ENCODE results near the gene SLC8A2.

The SLC8A2 gene

DNA sequence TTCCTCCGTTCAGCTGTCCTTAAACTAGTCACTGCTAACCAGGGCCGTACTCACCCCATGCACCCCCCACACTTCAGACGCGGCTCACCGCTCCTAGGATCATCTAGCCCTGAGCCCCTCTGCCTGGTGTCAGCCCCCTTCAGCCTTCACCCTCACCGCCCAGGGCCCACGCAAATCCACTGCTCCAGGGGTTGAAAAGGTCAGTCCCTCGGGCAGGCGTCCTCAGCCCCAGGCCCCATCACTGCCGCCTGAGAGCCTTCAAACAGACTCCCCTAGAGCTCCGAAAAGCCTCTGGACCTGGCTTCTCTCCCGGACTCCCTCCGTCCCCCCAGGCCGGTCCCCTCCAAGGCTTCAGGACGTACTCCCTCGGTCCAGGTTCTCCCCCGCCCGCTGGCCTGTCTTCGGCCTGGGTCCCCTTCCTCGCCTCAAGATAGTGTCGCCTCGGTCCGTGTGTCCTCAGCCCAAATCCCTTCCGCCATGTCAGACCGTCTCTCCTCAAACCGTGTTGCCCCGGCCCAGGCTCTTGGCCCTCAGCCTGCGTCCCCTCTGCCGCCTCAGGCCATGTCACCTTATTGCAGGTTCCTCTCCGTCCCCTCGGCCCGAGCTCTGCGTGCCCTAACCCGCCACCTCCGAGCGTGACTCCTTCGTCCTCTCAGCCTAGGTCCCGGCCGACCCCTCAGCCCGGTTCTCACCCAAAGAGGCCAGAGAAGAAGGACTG is 42.6 kb upstream of the SLC8A2 start:
- peaks cover 10% of the 10 kb centered on the region for H3K36me3 ChIP-seq (ENCODE audit: control insufficient read depth, low read length)
- H3K79me2 ChIP-seq (ENCODE audit: control insufficient read depth, low read length): peaks cover 56% of the 10 kb centered on the region
- peaks cover 4% of the 10 kb centered on the region for H4K20me1 ChIP-seq (ENCODE audit: control insufficient read depth, insufficient read depth, low read depth, low read length)

DNA sequence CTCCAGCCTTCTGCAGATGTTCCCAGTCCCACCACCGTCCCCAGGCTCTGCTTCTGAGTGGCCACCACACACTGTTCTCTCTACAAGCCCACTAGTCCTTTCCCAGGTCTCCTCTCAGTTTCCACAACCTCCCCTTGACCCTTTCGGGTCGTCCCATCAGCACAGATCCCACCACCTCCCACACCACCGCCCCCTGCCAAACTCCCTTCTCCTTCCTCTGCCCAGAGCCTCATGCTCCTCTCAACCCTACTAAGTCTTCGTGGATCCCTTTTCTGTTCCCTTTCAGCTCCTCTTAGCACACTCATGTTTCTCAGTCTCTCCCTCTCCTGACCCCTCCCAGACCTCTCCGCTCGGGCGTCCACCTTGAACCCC is 41.2 kb upstream of the SLC8A2 start:
- no peaks in the 10 kb centered on the region for H3K9me3 ChIP-seq (ENCODE audit: control insufficient read depth, insufficient read depth, low read length)
- peaks cover 68% of the 10 kb centered on the region for H3K79me2 ChIP-seq (ENCODE audit: control insufficient read depth, low read length)
- peaks cover 10% of the 10 kb centered on the region for H3K36me3 ChIP-seq (ENCODE audit: control insufficient read depth, low read length)
- peaks cover 4% of the 10 kb centered on the region for H4K20me1 ChIP-seq (ENCODE audit: control insufficient read depth, insufficient read depth, low read depth, low read length)
- peak overlapping the region; percentile 88 for H3K4me2 ChIP-seq (ENCODE audit: low read length)
- H3K27me3 ChIP-seq (ENCODE audit: control insufficient read depth, low read length): no peaks in the 10 kb centered on the region
- TF ChIP-seq, protein P1, sequence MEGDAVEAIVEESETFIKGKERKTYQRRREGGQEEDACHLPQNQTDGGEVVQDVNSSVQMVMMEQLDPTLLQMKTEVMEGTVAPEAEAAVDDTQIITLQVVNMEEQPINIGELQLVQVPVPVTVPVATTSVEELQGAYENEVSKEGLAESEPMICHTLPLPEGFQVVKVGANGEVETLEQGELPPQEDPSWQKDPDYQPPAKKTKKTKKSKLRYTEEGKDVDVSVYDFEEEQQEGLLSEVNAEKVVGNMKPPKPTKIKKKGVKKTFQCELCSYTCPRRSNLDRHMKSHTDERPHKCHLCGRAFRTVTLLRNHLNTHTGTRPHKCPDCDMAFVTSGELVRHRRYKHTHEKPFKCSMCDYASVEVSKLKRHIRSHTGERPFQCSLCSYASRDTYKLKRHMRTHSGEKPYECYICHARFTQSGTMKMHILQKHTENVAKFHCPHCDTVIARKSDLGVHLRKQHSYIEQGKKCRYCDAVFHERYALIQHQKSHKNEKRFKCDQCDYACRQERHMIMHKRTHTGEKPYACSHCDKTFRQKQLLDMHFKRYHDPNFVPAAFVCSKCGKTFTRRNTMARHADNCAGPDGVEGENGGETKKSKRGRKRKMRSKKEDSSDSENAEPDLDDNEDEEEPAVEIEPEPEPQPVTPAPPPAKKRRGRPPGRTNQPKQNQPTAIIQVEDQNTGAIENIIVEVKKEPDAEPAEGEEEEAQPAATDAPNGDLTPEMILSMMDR (IDR thresholded peaks at IDR 0.05; ENCODE audit: low read depth, low read length, poor library complexity, severe bottlenecking): no peak
- no peak for TF ChIP-seq EZH2phosphoT487 (IDR thresholded peaks at IDR 0.05; ENCODE audit: borderline replicate concordance, low read length)
- H3K4me1 ChIP-seq (ENCODE audit: control insufficient read depth, low read length): peaks cover 46% of the 10 kb centered on the region
- H3K27ac ChIP-seq (ENCODE audit: low read depth, low read length): no peak overlapping the region
- peak overlapping the region; percentile 89 for H3K4me3 ChIP-seq (ENCODE audit: low read length)
- no peaks in the 10 kb centered on the region for H3K9me2 ChIP-seq (replicated peaks; ENCODE audit: control insufficient read depth, low read length)
- peaks cover 5% of the 10 kb centered on the region; the same call in 1 of the 2 replicates for H3F3A ChIP-seq (ENCODE audit: control insufficient read depth, insufficient read depth)

More for the DNA sequence above, 42.6 kb upstream of the SLC8A2 start:
- Histone ChIP-seq H3K9me2 (replicated peaks; ENCODE audit: control insufficient read depth, low read length) (no peaks in the 10 kb centered on the region), H3K9me3 (ENCODE audit: control insufficient read depth, insufficient read depth, low read length) (no peaks in the 10 kb centered on the region), H3K4me1 (ENCODE audit: control insufficient read depth, low read length) (peaks cover 60% of the 10 kb centered on the region), H3K4me3 (ENCODE audit: low read length) (peak overlapping the region; percentile 89), H3F3A (ENCODE audit: control insufficient read depth, insufficient read depth) (peaks cover 9% of the 10 kb centered on the region; the same call in 1 of the 2 replicates), H3K27ac (ENCODE audit: low read depth, low read length) (peak overlapping the region; percentile 30), H3K27me3 (ENCODE audit: control insufficient read depth, low read length) (no peaks in the 10 kb centered on the region), H3K4me2 (ENCODE audit: low read length) (peak overlapping the region; percentile 88)
- TF ChIP-seq EZH2phosphoT487 (IDR thresholded peaks at IDR 0.05; ENCODE audit: borderline replicate concordance, low read length): no peak
- TF ChIP-seq, protein P1 (IDR thresholded peaks at IDR 0.05; ENCODE audit: low read depth, low read length, poor library complexity, severe bottlenecking): no peak

DNA sequence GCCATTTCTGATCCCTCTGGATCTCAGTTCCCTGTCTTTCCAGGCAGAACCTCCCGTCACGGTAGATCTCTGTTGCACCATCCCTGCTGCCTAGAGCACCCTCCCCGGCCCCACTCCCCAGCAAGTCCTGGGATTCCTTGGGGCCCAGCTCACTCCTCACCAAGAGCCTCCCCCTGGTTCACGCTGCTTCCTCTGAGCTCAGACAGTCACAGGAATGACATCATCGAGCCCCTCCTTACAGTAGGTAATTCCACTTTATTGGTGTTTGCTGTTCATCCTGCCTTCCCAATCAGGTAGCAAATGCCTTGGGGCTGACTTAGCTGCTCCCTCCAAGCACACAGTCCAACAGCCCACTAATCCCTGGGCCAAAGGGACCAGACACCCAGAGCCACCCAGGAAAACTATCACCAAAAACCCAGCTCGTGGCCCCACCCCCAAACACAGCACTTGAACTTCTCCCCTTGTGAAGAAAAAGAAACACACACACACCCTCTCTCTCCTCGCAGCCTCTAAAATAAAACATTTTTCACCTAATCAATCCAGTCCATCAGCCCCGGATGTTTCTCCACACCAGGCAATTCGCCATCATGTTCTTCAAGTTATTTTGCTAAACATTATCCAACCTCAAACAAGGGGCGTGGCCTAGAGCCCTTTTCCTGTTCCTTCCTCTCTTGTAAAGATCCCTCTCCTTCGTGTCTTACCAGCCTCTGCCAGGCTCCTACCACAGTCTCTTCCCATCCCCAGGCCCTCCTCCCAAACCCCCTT is 40.7 kb upstream of the SLC8A2 start:
- Histone ChIP-seq H3K9me3 (ENCODE audit: control insufficient read depth, insufficient read depth, low read length) (no peaks in the 10 kb centered on the region), H3K27ac (ENCODE audit: low read depth, low read length) (no peak overlapping the region), H3K9me2 (replicated peaks; ENCODE audit: control insufficient read depth, low read length) (no peaks in the 10 kb centered on the region), H3K4me3 (ENCODE audit: low read length) (peak overlapping the region; percentile 89), H3K4me2 (ENCODE audit: low read length) (peak overlapping the region; percentile 88), H3K79me2 (ENCODE audit: control insufficient read depth, low read length) (peaks cover 74% of the 10 kb centered on the region), H3K36me3 (ENCODE audit: control insufficient read depth, low read length) (peaks cover 10% of the 10 kb centered on the region), H3K27me3 (ENCODE audit: control insufficient read depth, low read length) (no peaks in the 10 kb centered on the region), H4K20me1 (ENCODE audit: control insufficient read depth, insufficient read depth, low read depth, low read length) (peaks cover 4% of the 10 kb centered on the region), H3K4me1 (ENCODE audit: control insufficient read depth, low read length) (peaks cover 40% of the 10 kb centered on the region), H3F3A (ENCODE audit: control insufficient read depth, insufficient read depth) (no peaks in the 10 kb centered on the region)
- TF ChIP-seq EZH2phosphoT487 (IDR thresholded peaks at IDR 0.05; ENCODE audit: borderline replicate concordance, low read length): no peak
- TF ChIP-seq, protein P1 (IDR thresholded peaks at IDR 0.05; ENCODE audit: low read depth, low read length, poor library complexity, severe bottlenecking): no peak
